ENCODE measurements around the gene GPR63.

- TF ChIP-seq CTCF (conservative IDR thresholded peaks at IDR 0.05 in 1 of 2, IDR thresholded peaks at IDR 0.05 in 1 of 2; ENCODE audit: low read depth in 1 of 2, low read length in 2 of 2) (no peak), EZH2 (IDR thresholded peaks at IDR 0.05; ENCODE audit: low read length, missing control alignments) (no peak)
Measured at GRCh38 chr6:96862560-96862959, 25.3 kb upstream of the GPR63 start.

Measured in fibroblast of lung (primary cell).